GM13976 (cell line): ENCODE results near the gene CNTRL.

Source experiments
- DNase-seq: peaks from one replicate; pipeline ENCODE4 v3.0.0; 2012; ENCODE audit warnings: low spot score
- CTCF ChIP-seq: IDR thresholded peaks from 2 replicates; pipeline ENCODE4 v1.5.1; 2012; ENCODE audit warnings: borderline replicate concordance, mild to moderate bottlenecking; ENCODE audit not compliant: insufficient read depth; ENCODE audit errors: extremely low read depth, missing control alignments, control extremely low read depth
- in situ Hi-C: fragments of 300-500 bp; cut with MboI; formaldehyde crosslinking; loops from one replicate; pipeline ENCODE4 v1.12.0; 2022; ENCODE audit warnings: low sequenced_read_pairs, mixed read lengths, inconsistent platforms; ENCODE audit not compliant: unreplicated experiment

Gene CNTRL

GRCh38 chr9:121189006-121189405 lies 114.3 kb downstream of the CNTRL start:
- no peak for TF ChIP-seq CTCF
- in situ Hi-C loops = no loop called here
- no peak for DNase-seq

GRCh38 chr9:121189660-121190059 lies 114.9 kb downstream of the CNTRL start:
- DNase-seq = no peak
- in situ Hi-C loops = no loop called here
- TF ChIP-seq CTCF = no peak

- in situ Hi-C loops = no loop called here
- DNase-seq = no peak
- no peak for TF ChIP-seq CTCF
Measured at GRCh38 chr9:121191235-121191634, 116.5 kb downstream of the CNTRL start.

- no peak for TF ChIP-seq CTCF
- no peak for DNase-seq
- in situ Hi-C loops = no loop called here
Measured at GRCh38 chr9:121192518-121192917, 117.8 kb downstream of the CNTRL start.

- DNase-seq = no peak
- in situ Hi-C loops = no loop called here
Measured at GRCh38 chr9:121192959-121193640, 118.3 kb downstream of the CNTRL start.

GRCh38 chr9:121194730-121195129 lies 120.0 kb downstream of the CNTRL start:
- no peak for TF ChIP-seq CTCF
- DNase-seq = no peak
- in situ Hi-C loops = no loop called here

More at GRCh38 chr9:121192959-121193640, 118.3 kb downstream of the CNTRL start:
- no peak for TF ChIP-seq CTCF

GRCh38 chr9:121196389-121196788 lies 121.6 kb downstream of the CNTRL start:
- no peak for TF ChIP-seq CTCF
- DNase-seq = no peak
- in situ Hi-C loops = no loop called here
